ENCODE measurements around the gene PCDH20. TPM values are rescaled to one million over a fixed set of nuclear protein-coding genes. Genes with fewer than 3 reads are reported as not detected.

PCDH20 gene
- polyA plus RNA-seq = 8.3 TPM in 1 of 2 replicates, not detected in the other

GRCh38 chr13:61415749-61416148, at the start of gene PCDH20:
Gene PCDH20 (minus strand): TSS chr13:61415849. CDS start chr13:61415158, 691 bp downstream.

Data from Purkinje cell (primary cell).